HEK293 (cell line): ENCODE data around the gene RNF32.

Source experiments
- CTCF ChIP-seq: fragments of 450-650 bp; formaldehyde crosslinking; IDR thresholded peaks from 2 replicates; pipeline ENCODE4 v1.5.1; 2016; ENCODE audit warnings: missing biosample characterization, missing genetic modification characterization
- PBX3 ChIP-seq: sonication (generic); formaldehyde crosslinking; IDR thresholded peaks from 2 replicates; pipeline ENCODE4 v1.8.1; 2022; ENCODE audit warnings: mild to moderate bottlenecking, moderate library complexity, missing genetic modification reagents
- TSHZ1 ChIP-seq: fragments of 450-650 bp; formaldehyde crosslinking; IDR thresholded peaks from 2 replicates; pipeline ENCODE4 v1.5.1; 2016; ENCODE audit warnings: missing biosample characterization, missing genetic modification characterization, borderline replicate concordance
- YY1 ChIP-seq: fragments of 450-650 bp; formaldehyde crosslinking; IDR thresholded peaks from 2 replicates; pipeline ENCODE4 v1.5.1; 2018; ENCODE audit warnings: missing biosample characterization, missing genetic modification characterization
- ZBTB44 ChIP-seq: fragments of 450-650 bp; IDR thresholded peaks from 2 replicates; pipeline ENCODE4 v1.5.1; 2018; ENCODE audit warnings: missing biosample characterization, mild to moderate bottlenecking, missing genetic modification characterization
- ZBTB7A ChIP-seq: fragments of 450-650 bp; formaldehyde crosslinking; IDR thresholded peaks from 2 replicates; pipeline ENCODE4 v1.5.1; 2016; ENCODE audit warnings: low read depth, missing biosample characterization, missing genetic modification characterization
- ZNF311 ChIP-seq: fragments of 450-650 bp; formaldehyde crosslinking; IDR thresholded peaks from 2 replicates; pipeline ENCODE4 v1.5.1; 2017; ENCODE audit warnings: missing biosample characterization, missing genetic modification characterization, borderline replicate concordance
- ZNF529 ChIP-seq: fragments of 450-650 bp; formaldehyde crosslinking; IDR thresholded peaks from 2 replicates; pipeline ENCODE4 v1.5.1; 2017; ENCODE audit warnings: missing genetic modification characterization, missing biosample characterization; ENCODE audit not compliant: insufficient replicate concordance
- ZNF660 ChIP-seq: fragments of 450-650 bp; IDR thresholded peaks from 2 replicates; pipeline ENCODE4 v1.5.1; 2018; ENCODE audit warnings: missing biosample characterization, mild to moderate bottlenecking, missing genetic modification characterization
- ZSCAN30 ChIP-seq: fragments of 450-650 bp; IDR thresholded peaks from 2 replicates; pipeline ENCODE4 v1.5.1; 2018; ENCODE audit warnings: missing biosample characterization, mild to moderate bottlenecking, missing genetic modification characterization, moderate library complexity
- TF ChIP-seq, protein P1 (sequence below): fragments of 450-650 bp; formaldehyde crosslinking; IDR thresholded peaks from 2 replicates; pipeline ENCODE4 v1.5.1; 2016; ENCODE audit warnings: missing biosample characterization, missing genetic modification characterization
- TF ChIP-seq, protein P2 (sequence below): fragments of 450-650 bp; formaldehyde crosslinking; IDR thresholded peaks from 2 replicates; pipeline ENCODE4 v1.5.1; 2016; ENCODE audit warnings: missing biosample characterization, missing genetic modification characterization
- TF ChIP-seq, protein P3 (sequence below): fragments of 450-650 bp; formaldehyde crosslinking; optimal IDR thresholded peaks from 2 replicates; pipeline ENCODE3; 2016; ENCODE audit warnings: missing biosample characterization, mild to moderate bottlenecking, missing genetic modification characterization
- TF ChIP-seq, protein P4 (sequence below): fragments of 450-650 bp; formaldehyde crosslinking; IDR thresholded peaks from 2 replicates; pipeline ENCODE4; 2016; ENCODE audit warnings: missing biosample characterization, missing genetic modification characterization

- TF ChIP-seq CTCF = no peak
- no peak for TF ChIP-seq ZBTB44
- TF ChIP-seq PBX3 (CRISPR knock-in tag) = no peak
- TF ChIP-seq, protein P1, sequence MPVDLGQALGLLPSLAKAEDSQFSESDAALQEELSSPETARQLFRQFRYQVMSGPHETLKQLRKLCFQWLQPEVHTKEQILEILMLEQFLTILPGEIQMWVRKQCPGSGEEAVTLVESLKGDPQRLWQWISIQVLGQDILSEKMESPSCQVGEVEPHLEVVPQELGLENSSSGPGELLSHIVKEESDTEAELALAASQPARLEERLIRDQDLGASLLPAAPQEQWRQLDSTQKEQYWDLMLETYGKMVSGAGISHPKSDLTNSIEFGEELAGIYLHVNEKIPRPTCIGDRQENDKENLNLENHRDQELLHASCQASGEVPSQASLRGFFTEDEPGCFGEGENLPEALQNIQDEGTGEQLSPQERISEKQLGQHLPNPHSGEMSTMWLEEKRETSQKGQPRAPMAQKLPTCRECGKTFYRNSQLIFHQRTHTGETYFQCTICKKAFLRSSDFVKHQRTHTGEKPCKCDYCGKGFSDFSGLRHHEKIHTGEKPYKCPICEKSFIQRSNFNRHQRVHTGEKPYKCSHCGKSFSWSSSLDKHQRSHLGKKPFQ (tag by site-specific recombination) = no peak
- TF ChIP-seq TSHZ1 (tag by site-specific recombination) = no peak
- TF ChIP-seq, protein P2, sequence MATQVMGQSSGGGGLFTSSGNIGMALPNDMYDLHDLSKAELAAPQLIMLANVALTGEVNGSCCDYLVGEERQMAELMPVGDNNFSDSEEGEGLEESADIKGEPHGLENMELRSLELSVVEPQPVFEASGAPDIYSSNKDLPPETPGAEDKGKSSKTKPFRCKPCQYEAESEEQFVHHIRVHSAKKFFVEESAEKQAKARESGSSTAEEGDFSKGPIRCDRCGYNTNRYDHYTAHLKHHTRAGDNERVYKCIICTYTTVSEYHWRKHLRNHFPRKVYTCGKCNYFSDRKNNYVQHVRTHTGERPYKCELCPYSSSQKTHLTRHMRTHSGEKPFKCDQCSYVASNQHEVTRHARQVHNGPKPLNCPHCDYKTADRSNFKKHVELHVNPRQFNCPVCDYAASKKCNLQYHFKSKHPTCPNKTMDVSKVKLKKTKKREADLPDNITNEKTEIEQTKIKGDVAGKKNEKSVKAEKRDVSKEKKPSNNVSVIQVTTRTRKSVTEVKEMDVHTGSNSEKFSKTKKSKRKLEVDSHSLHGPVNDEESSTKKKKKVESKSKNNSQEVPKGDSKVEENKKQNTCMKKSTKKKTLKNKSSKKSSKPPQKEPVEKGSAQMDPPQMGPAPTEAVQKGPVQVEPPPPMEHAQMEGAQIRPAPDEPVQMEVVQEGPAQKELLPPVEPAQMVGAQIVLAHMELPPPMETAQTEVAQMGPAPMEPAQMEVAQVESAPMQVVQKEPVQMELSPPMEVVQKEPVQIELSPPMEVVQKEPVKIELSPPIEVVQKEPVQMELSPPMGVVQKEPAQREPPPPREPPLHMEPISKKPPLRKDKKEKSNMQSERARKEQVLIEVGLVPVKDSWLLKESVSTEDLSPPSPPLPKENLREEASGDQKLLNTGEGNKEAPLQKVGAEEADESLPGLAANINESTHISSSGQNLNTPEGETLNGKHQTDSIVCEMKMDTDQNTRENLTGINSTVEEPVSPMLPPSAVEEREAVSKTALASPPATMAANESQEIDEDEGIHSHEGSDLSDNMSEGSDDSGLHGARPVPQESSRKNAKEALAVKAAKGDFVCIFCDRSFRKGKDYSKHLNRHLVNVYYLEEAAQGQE (tag by site-specific recombination) = no peak
- TF ChIP-seq, protein P3, sequence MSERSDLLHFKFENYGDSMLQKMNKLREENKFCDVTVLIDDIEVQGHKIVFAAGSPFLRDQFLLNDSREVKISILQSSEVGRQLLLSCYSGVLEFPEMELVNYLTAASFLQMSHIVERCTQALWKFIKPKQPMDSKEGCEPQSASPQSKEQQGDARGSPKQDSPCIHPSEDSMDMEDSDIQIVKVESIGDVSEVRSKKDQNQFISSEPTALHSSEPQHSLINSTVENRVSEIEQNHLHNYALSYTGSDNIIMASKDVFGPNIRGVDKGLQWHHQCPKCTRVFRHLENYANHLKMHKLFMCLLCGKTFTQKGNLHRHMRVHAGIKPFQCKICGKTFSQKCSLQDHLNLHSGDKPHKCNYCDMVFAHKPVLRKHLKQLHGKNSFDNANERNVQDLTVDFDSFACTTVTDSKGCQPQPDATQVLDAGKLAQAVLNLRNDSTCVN (tag by site-specific recombination) = no peak
- no peak for TF ChIP-seq YY1
- TF ChIP-seq ZNF311 = no peak
- TF ChIP-seq ZNF660 = no peak
- TF ChIP-seq ZSCAN30 = no peak
- TF ChIP-seq ZBTB7A = no peak
- TF ChIP-seq, protein P4, sequence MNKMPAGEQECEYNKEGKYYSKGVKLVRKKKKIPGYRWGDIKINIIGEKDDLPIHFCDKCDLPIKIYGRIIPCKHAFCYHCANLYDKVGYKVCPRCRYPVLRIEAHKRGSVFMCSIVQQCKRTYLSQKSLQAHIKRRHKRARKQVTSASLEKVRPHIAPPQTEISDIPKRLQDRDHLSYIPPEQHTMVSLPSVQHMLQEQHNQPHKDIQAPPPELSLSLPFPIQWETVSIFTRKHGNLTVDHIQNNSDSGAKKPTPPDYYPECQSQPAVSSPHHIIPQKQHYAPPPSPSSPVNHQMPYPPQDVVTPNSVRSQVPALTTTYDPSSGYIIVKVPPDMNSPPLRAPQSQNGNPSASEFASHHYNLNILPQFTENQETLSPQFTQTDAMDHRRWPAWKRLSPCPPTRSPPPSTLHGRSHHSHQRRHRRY (tag by site-specific recombination) = no peak
- TF ChIP-seq ZNF529 (tag by site-specific recombination) = no peak
Measured at GRCh38 chr7:156621652-156622051, 18.9 kb upstream of the RNF32 start.
